ENCODE measurements around the gene HIVEP3. TPM values are rescaled to one million over a fixed set of nuclear protein-coding genes. Genes with fewer than 3 reads are reported as not detected.

Gene HIVEP3
- total and polyA plus RNA-seq, 4 donors = 7.0 to 14.7 (median 8.8) TPM

- Histone ChIP-seq H3K27me3 (ENCODE audit: control insufficient read depth in 3 of 3, insufficient read depth in 3 of 3, low read length in 2 of 3) (no peaks in the 10 kb centered on the region), H3K4me3 (no peak overlapping the region), H3K9ac (ENCODE audit: insufficient read depth in 1 of 2, low read length in 2 of 2) (no peak overlapping the region), H3K9me3 (ENCODE audit: control insufficient read depth in 4 of 4, insufficient read depth in 3 of 4, low read length in 3 of 4) (no peaks in the 10 kb centered on the region), H3K36me3 (ENCODE audit: control insufficient read depth in 4 of 4, insufficient read depth in 4 of 4, low read length in 4 of 4) (no peaks in the 10 kb centered on the region), H3K4me1 (ENCODE audit: control insufficient read depth in 5 of 5, insufficient read depth in 5 of 5, low read length in 5 of 5) (no peaks in the 10 kb centered on the region), H3K27ac (ENCODE audit: low read depth in 1 of 2, low read length in 1 of 2) (no peak overlapping the region)
- DNase-seq = no peak
- no peak for ATAC-seq (ENCODE audit: insufficient read depth, low FRiP score)
- no peak for TF ChIP-seq CTCF (IDR thresholded peaks at IDR 0.05; ENCODE audit: control extremely low read depth, extremely low read depth)
- WGBS, 2 donors = 96% methylated on average over 8 of the region's 8 CpGs
These were observed 277.8 kb downstream of the HIVEP3 start for GRCh38 chr1:41640756-41641474.

- 78 to 85% methylated on average over 12 of the region's 12 CpGs for WGBS, 2 donors
- no peak overlapping the region for H3K4me3 ChIP-seq
- no peaks in the 10 kb centered on the region for H3K4me1 ChIP-seq (ENCODE audit: control insufficient read depth in 5 of 5, insufficient read depth in 5 of 5, low read length in 5 of 5)
- no peak overlapping the region for H3K9ac ChIP-seq (ENCODE audit: insufficient read depth in 1 of 2, low read length in 2 of 2)
- H3K27ac ChIP-seq (ENCODE audit: low read depth in 1 of 2, low read length in 1 of 2) = no peak overlapping the region
- ATAC-seq (ENCODE audit: insufficient read depth, low FRiP score) = no peak
- peaks cover 0 to 2% (median 0%) of the 10 kb centered on the region in 3 donors for H3K27me3 ChIP-seq (ENCODE audit: control insufficient read depth in 3 of 3, insufficient read depth in 3 of 3, low read length in 2 of 3)
- no peaks in the 10 kb centered on the region for H3K9me3 ChIP-seq (ENCODE audit: control insufficient read depth in 4 of 4, insufficient read depth in 3 of 4, low read length in 3 of 4)
- TF ChIP-seq CTCF (IDR thresholded peaks at IDR 0.05; ENCODE audit: control extremely low read depth, extremely low read depth) = no peak
- DNase-seq = no peak
- no peaks in the 10 kb centered on the region for H3K36me3 ChIP-seq (ENCODE audit: control insufficient read depth in 4 of 4, insufficient read depth in 4 of 4, low read length in 4 of 4)
These were observed 278.5 kb downstream of the HIVEP3 start for GRCh38 chr1:41640141-41640751.

GRCh38 chr1:41639332-41639936 lies 279.3 kb downstream of the HIVEP3 start:
- DNase-seq (no peak), ATAC-seq (ENCODE audit: insufficient read depth, low FRiP score) (no peak)
- Histone ChIP-seq H3K27me3 (ENCODE audit: control insufficient read depth in 3 of 3, insufficient read depth in 3 of 3, low read length in 2 of 3) (peaks cover 0 to 2% (median 0%) of the 10 kb centered on the region in 3 donors), H3K36me3 (ENCODE audit: control insufficient read depth in 4 of 4, insufficient read depth in 4 of 4, low read length in 4 of 4) (no peaks in the 10 kb centered on the region), H3K4me1 (ENCODE audit: control insufficient read depth in 5 of 5, insufficient read depth in 5 of 5, low read length in 5 of 5) (no peaks in the 10 kb centered on the region), H3K4me3 (no peak overlapping the region), H3K27ac (ENCODE audit: low read depth in 1 of 2, low read length in 1 of 2) (no peak overlapping the region), H3K9ac (ENCODE audit: insufficient read depth in 1 of 2, low read length in 2 of 2) (no peak overlapping the region), H3K9me3 (ENCODE audit: control insufficient read depth in 4 of 4, insufficient read depth in 3 of 4, low read length in 3 of 4) (no peaks in the 10 kb centered on the region)
- WGBS, 2 donors = 80 to 89% methylated on average over 10 of the region's 10 CpGs
- TF ChIP-seq CTCF (IDR thresholded peaks at IDR 0.05; ENCODE audit: control extremely low read depth, extremely low read depth) = no peak
